WI38 (cell line): ENCODE data around the gene CFAP46.

Experiments used
- H3K4me3 ChIP-seq: 2 replicates; pipeline ENCODE4 v1.5.1; 2011; ENCODE audit warnings: low read depth, mild to moderate bottlenecking, control low read depth, low read length
- TF ChIP-seq, protein P1 (sequence below): IDR thresholded peaks from 2 replicates; pipeline ENCODE4 v1.5.1; 2012; ENCODE audit warnings: low read depth, mild to moderate bottlenecking, control low read depth, low read length

CFAP46 gene

DNA sequence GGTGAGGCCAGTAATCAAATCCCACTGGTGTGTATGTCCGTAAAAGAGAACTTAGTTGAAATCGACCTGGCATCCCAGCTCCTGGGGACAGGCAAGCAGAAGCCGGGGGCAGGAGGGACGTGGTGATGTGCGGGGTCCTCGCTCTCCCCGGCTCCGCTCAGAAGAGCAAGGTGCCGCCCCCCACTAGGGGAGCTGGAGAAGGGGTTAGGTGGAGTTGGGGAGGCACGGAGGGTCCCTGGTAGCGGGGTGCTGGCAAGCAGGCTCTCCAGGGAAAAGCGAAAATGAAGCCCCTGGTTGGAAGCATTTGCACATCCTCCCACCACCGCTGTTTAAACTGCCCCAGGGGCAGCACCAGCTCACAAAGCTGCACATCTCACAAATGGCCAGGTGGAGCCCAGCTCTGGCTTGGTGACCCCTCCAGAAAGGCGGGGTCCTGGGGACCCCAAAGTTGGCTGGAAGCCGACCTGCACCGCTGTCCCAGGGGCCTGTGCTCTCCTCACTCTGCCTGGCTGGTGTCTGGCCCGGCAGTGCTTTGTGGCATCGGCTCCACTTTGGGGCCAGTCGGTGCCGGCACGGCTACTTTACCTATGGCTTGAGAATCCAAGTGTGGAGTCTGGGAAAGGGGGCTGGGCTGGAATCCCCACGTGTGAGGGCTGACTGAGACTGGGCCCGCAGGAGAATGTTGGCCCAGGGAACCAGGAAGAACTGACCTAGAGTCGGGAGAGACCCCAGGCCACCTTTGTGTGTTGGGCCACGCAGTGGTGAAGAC is 2.9 kb upstream of the CFAP46 start:
- H3K4me3 ChIP-seq = no peak overlapping the region
- TF ChIP-seq, protein P1, sequence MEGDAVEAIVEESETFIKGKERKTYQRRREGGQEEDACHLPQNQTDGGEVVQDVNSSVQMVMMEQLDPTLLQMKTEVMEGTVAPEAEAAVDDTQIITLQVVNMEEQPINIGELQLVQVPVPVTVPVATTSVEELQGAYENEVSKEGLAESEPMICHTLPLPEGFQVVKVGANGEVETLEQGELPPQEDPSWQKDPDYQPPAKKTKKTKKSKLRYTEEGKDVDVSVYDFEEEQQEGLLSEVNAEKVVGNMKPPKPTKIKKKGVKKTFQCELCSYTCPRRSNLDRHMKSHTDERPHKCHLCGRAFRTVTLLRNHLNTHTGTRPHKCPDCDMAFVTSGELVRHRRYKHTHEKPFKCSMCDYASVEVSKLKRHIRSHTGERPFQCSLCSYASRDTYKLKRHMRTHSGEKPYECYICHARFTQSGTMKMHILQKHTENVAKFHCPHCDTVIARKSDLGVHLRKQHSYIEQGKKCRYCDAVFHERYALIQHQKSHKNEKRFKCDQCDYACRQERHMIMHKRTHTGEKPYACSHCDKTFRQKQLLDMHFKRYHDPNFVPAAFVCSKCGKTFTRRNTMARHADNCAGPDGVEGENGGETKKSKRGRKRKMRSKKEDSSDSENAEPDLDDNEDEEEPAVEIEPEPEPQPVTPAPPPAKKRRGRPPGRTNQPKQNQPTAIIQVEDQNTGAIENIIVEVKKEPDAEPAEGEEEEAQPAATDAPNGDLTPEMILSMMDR = no peak

DNA sequence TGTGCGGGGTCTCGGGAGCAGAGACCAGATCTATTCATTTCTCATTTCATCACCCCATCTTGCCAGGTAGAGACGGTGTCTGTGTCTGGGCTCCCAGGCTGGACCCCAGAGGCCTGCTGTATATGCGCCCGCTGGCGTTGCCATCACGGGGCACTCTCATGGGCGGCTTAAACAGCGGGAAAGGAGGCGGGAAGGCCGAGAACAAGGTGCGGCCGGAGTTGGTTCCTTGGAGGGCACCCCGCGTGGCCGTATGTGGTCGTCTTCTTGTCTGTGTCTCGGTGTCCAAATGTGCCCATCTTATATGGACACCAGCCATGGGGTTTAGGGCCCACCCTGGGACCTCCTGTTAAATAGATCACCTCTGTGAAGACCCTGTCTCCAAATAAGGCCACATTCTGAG is 2.1 kb upstream of the CFAP46 start:
- TF ChIP-seq, protein P1 = no peak
- H3K4me3 ChIP-seq = no peak overlapping the region

DNA sequence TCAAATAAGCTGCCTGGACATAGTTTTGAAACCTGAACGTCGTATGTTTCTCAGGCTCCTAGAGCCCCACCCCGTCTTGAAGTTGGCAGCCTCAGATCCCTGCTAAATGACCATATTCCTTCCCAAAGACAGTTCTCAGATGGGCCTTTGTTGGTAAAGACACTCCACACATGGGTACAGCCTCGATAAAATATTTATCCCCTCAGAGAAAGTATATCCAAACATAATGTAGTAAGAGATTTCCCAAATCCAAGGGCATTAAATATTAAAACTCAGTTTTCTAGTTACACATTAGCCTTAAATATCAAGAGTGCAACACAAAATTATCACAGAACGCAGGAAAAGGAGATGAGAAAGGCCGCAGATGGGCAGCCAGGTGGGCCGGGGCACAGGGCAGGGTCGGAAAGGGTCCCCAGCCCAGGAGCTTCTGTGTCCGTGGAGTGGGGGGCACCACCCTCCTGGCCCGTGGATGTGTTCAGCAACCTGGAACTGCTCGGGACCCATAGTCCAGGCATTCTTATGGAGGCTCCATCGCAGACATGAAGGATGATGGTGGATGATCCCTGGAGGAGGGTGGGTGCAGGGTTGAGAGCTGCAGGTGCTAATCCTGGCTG is 1.5 kb upstream of the CFAP46 start:
- H3K4me3 ChIP-seq = no peak overlapping the region
- TF ChIP-seq, protein P1 = no peak

DNA sequence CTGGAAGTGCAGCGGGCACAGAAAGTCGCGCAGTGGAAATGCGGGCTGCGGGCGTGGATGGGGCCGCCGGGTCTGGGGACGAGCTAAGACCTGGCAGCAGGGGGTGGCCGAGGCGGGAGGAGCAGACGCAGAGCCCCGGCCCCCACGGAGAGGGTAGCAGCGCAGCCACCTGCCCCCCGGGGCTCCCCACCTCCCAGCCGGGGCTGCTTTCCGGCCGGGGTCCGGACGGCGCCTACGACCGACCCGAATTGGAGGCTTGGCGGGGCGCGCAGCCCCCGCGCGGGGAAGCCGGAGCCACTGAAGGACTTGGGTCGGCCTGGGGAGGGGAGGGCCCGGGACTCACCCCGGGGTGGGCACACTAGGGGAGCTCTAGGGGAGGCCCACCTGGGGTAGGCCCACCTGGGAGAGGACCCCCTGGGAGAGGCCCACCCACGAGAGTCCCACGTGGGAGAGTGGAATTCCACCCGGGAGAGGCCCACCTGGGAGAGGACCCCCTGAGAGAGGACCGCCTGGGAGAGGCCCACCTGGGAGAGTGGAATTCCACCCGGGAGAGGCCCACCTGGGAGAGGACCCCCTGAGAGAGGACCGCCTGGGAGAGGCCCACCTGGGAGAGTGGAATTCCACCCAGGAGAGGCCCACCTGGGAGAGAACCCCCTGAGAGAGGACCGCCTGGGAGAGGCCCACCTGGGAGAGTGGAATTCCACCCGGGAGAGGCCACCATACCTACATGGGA is 854 bp upstream of the CFAP46 start:
- H3K4me3 ChIP-seq = no peak overlapping the region
- TF ChIP-seq, protein P1 = no peak

DNA sequence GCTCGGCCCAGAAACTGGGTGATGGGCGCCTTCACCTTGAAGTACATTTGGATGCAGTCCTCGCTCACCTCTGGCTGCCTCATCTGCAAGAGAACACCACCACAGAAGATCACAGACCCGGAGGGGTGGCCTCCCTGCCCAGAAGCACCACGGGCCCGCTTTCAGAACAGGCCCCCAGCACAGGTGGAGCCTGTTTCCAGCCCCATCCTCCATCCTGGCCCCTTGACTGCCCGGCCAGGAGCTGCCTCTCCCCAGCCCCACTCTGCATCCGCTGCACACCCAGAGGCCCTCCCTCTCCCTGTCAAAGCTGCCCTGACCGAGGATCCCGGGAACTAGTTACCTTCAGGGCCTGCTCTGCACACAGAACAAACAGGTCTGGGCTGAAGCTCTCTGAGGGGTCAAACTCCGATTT is 724 bp downstream of the CFAP46 start:
- TF ChIP-seq, protein P1 = no peak
- no peak overlapping the region for H3K4me3 ChIP-seq

DNA sequence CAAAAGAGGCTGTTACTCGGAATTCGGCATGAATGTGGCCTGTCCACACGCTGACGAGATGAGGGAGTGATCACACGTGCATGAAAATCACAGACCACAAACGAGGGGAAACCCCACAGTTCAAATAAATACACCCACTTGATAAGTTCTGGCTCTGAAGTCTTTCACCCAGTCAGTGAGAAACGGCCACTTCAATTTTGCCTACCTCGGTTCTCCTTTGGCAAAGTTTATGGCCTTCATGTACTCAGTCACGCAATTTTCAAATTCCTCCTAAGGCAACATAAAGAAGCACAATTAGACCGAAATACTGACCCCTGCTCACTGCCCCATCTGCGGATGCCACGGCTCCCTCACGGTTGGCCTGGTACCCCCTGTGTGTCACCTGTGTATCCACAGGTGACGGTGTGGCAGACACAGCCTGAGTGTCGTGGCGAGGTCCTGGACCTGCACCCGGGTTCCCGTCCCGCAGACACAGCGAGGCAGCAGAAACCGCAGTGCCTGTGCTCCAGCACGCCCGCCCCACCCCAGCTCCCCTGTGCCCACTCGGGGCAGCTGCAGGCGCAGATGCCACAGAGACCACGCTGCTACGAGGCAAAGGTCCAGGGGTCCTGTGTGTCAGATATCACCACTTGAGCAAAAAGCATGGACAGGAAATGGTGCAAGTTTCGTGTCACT is 1.4 kb downstream of the CFAP46 start:
- TF ChIP-seq, protein P1 = no peak

More for the DNA sequence above, 1.4 kb downstream of the CFAP46 start:
- H3K4me3 ChIP-seq = no peak overlapping the region
